Muscle of leg (tissue), 11 donors: ENCODE data around the gene MEMO1. TPM values are rescaled to one million over a fixed set of nuclear protein-coding genes. Genes with fewer than 3 reads are reported as not detected.
"Not testable (repeated sequence)": the region's sequence is repeated elsewhere in the genome, so short reads cannot be mapped to it uniquely, and the experiment has no call there.

Experiments used
- DNase-seq: peaks from one replicate; pipeline ENCODE4 v3.0.0; 2013
- H3K27ac ChIP-seq: one replicate; pipeline ENCODE4 v1.5.1; 2013; ENCODE audit warnings: mild to moderate bottlenecking, low read length, control low read depth
- H3K27me3 ChIP-seq: one replicate; pipeline ENCODE4 v1.6.1; 2013; ENCODE audit warnings: low read length; ENCODE audit not compliant: control insufficient read depth, insufficient read depth
- H3K36me3 ChIP-seq: one replicate; pipeline ENCODE4 v1.6.1; 2013; ENCODE audit warnings: low read length; ENCODE audit not compliant: control insufficient read depth, insufficient read depth
- H3K4me1 ChIP-seq: one replicate; pipeline ENCODE4 v1.6.1; 2013; ENCODE audit warnings: low read length; ENCODE audit not compliant: control insufficient read depth, insufficient read depth
- H3K4me3 ChIP-seq: one replicate; pipeline ENCODE4 v1.5.1; 2013; ENCODE audit warnings: low read length, control low read depth
- H3K9me3 ChIP-seq: replicated peaks from 2 replicates; pipeline ENCODE4 v1.6.1; 2013; ENCODE audit warnings: low read depth, low read length; ENCODE audit not compliant: control insufficient read depth
- WGBS: methylation state at CpG from one replicate; pipeline ENCODE4 v1.1.5; 2013; ENCODE audit warnings: missing lambda C conversion rate; ENCODE audit not compliant: insufficient coverage; 5-methylcytosine and 5-hydroxymethylcytosine counted together
- polyA plus RNA-seq, 8 donors: library from polyadenylated mRNA; unstranded; fragments of 120-200 nt; gene quantifications; one replicate each; pipeline versions ENCODE4 v1.2.1 to v1.2.3, GENCODE V29; 2013; ENCODE audit warnings: inconsistent platforms in 1 of 8, low replicate concordance in 1 of 8; ENCODE audit not compliant: insufficient read length in 8 of 8, insufficient read depth in 1 of 8
- total RNA-seq: library from RNA; stranded (reverse); fragments of 120-200 nt; gene quantifications from one replicate; pipeline ENCODE4 v1.2.4, GENCODE V29; 2013

MEMO1 gene
- total and polyA plus RNA-seq, 9 donors = 30.6 to 44.3 (median 37.2) TPM

DNA sequence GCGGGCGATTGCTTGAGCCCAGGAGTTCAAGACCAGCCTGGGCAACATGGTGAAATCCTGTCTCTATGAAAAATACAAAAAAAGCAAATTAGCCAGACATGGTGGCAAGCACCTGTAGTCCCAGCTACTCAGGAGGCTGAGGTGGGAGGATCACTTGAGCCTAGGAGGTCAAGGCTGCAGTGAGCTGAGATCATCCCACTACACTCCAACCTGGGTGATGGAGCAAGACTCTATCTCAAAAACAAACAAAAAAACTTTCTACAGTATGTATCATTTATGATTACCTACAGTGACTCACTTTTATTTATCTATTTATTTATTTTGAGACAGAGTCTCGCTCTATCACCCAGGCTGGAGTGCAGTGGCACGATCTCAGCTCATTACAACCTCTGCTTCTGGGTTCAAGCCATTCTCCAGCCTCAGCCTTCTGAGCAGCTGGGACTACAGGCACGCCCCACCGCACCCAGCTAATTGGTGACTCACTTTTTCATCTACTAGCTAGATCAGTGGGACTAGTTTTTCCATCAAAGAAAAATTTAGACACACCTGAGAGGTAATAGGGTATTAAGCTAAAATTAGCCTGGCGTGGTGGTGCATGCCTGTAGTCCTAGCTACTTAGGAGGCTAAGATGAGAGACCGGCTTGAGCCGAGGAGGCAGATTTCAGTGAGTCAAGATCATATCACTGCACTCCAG lies 8.1 kb upstream of the MEMO1 start:
- H3K36me3 ChIP-seq = peaks cover 40% of the 10 kb centered on the region
- not testable (repeated sequence) for H3K27ac ChIP-seq, H3K4me3 ChIP-seq, DNase-seq, H3K27me3 ChIP-seq, H3K4me1 ChIP-seq, H3K9me3 ChIP-seq
- WGBS = 94% methylated on average over 2 of the region's 9 CpGs

DNA sequence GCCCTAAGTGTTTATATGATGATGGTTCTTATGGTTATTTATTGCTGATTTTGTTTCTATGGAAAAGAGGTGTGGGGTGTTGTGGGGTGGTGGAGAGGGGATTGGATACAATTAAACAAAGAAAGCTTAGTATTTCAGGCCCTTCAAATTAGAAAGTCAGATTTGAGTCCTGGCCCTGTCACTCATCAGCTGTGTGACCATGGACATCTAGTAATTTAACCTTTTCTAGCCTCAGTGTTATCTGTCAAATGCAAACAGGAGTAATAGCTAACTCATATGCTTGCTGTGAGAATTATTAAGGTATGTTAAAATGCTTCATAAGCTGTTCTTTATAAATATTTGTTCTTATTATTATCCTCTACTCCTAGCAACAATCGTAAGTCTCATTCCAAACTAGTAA lies 2.1 kb upstream of the MEMO1 start:
- peaks cover 12% of the 10 kb centered on the region for H3K36me3 ChIP-seq
- no peaks in the 10 kb centered on the region for H3K9me3 ChIP-seq
- H3K4me3 ChIP-seq = no peak overlapping the region
- H3K4me1 ChIP-seq = peaks cover 6% of the 10 kb centered on the region
- no peak for DNase-seq
- no CpG with 5 or more reads among the region's 1 CpG for WGBS
- no peaks in the 10 kb centered on the region for H3K27me3 ChIP-seq
- H3K27ac ChIP-seq = no peak overlapping the region

DNA sequence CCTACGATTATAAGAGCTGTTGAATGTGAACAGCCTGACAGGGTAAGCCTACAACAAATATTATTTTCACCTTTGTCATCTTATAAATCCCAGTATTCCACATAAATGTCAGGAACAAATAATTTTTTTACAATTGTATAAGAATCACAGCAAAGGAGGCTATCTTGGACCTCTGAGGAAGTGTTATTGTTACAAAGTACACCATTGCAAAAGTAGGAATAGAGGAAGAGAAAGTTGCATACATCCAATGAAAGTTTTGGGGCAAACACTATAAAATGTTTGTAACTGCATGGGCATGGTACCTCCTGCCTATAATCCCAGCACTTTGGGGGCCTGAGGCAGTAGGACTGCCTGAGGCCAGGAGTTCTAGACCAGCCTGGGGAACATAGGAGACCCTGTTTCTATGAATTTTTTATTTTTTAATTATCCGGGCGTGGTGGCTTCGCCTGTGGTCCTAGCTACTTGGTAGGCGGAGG lies 715 bp upstream of the MEMO1 start:
- Histone ChIP-seq H3K9me3 (no peaks in the 10 kb centered on the region), H3K4me1 (peaks cover 6% of the 10 kb centered on the region), H3K4me3 (peak overlapping the region; percentile 57), H3K27ac (peak overlapping the region; percentile 89), H3K27me3 (no peaks in the 10 kb centered on the region), H3K36me3 (peaks cover 10% of the 10 kb centered on the region)
- peak; percentile 21 for DNase-seq
- WGBS = 94% methylated on average over 4 of the region's 5 CpGs

DNA sequence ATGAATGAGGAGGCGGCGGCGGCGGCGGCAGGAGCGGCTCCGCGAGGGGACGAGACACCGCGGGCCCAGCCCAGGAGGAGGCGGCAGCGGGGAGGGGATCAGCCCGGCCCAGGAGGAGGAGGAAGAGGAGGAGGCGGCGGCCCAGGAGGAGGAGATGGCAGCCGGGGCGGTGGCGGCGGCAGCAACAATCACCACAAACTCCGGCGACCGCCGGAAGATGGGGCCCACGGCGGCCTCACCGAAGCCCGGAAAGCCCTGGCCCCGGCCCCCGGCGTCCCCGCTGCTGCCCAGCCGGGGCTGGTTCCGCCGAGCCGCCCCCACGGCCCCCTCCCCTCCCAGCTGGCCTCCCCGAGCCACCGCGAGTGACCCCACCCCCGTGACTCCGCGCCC lies 533 bp downstream of the MEMO1 start:
- 0% methylated on average over 13 of the region's 43 CpGs for WGBS
- not testable (repeated sequence) for H3K9me3 ChIP-seq, H3K27me3 ChIP-seq, H3K4me1 ChIP-seq, H3K36me3 ChIP-seq, H3K27ac ChIP-seq
- peak; percentile 73 for DNase-seq
- H3K4me3 ChIP-seq = peak overlapping the region; percentile 26

DNA sequence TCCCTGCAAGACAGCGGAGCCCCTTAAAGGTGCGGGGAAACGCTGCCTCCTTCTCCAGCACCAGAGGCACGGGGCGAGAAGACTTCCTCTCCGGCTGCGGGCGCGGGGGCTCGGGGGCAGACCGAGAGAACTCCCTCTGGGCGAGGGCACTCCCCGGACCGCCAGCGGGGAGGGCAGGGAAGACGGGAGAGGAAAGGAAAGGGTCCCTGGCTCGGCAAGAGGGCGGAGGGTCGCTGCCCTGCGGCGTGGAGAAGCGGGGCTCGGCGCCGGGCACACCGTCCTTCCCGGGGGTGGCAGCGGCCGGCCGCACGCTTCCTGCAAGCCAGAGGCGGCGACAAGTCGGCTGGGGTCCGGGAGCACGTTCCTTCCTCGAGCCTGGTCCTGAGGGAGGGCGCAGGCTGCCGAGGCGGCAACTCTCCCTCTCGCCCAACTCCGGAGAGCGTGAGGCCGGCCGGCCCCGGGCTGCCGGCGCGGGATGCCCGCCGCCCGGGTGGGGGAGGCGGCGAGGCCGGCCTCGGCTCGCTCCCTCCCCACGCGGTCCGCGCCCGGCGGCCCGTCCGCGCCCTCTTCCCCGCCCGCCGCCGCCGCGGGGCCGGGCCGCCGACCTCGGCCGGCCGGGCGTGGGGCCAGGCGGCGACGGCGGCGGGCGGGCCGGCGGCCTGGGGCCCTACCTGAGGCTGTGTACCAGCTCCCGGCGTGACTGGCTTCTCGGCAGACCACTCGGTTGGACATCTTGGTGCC lies 1.1 kb downstream of the MEMO1 start:
- Histone ChIP-seq H3K4me3 (peak overlapping the region; percentile 61), H3K36me3 (peaks cover 4% of the 10 kb centered on the region), H3K27ac (peak overlapping the region; percentile 50), H3K4me1 (peaks cover 6% of the 10 kb centered on the region), H3K27me3 (no peaks in the 10 kb centered on the region), H3K9me3 (no peaks in the 10 kb centered on the region)
- peak; percentile 47 for DNase-seq
- WGBS = under 1% methylated on average over 78 of the region's 91 CpGs

DNA sequence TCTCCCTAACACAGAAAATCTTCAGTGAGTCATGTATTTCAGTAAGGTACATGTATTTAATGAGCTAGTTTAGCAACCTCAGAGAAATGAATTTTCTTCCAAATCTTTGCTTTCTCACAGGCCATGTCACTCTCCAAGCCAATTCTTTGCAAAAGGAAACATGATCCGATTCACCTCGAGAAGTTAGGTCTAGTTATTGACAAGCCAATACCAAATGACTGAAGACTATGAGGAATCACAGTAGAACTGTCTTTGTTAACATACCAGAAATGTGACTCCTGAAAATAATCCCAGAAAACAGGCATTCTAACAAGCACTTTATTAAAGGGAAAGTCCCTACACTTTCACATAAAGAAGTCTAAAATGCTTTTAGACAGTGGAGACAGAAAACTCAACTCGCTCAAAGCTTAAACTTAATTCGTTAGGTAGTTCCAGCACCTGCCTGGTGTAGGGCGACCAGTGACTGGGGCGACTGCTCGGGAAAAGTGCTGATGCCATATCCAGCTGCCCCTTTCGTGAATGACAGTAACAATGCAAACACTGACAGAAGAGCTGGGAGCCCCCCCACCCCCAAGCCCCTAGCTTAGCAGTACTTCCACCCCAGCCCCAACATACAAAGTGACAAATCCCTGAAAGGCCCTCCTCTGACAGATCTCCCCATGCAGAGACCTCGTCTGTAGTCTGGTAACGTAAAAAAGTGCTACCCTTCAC lies 1.8 kb downstream of the MEMO1 start:
- 0% methylated on average over 2 of the region's 10 CpGs for whole genome bisulfite sequencing
- Histone ChIP-seq H3K4me3 (peak overlapping the region; percentile 61), H3K27ac (peak overlapping the region; percentile 50), H3K36me3 (peaks cover 2% of the 10 kb centered on the region), H3K9me3 (no peaks in the 10 kb centered on the region), H3K27me3 (no peaks in the 10 kb centered on the region), H3K4me1 (peaks cover 6% of the 10 kb centered on the region)
- no peak for DNase-seq

DNA sequence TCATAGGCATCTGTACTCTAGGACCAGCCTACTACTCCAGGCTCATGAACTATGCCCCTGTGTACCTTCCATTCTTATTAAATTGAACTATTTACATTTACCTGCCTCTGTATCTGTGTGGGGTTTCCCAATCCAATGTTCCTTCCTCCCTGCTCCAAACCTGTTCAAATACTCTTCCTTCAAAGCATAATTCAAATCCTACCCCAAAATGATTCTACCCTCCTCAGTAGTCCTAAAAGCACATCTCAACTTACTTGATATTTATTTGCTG lies 3.8 kb downstream of the MEMO1 start:
- no peak for DNase-seq
- no peak overlapping the region for H3K27ac ChIP-seq
- H3K9me3 ChIP-seq = no peaks in the 10 kb centered on the region
- no peaks in the 10 kb centered on the region for H3K36me3 ChIP-seq
- H3K27me3 ChIP-seq = no peaks in the 10 kb centered on the region
- H3K4me1 ChIP-seq = peaks cover 6% of the 10 kb centered on the region
- H3K4me3 ChIP-seq = no peak overlapping the region

DNA sequence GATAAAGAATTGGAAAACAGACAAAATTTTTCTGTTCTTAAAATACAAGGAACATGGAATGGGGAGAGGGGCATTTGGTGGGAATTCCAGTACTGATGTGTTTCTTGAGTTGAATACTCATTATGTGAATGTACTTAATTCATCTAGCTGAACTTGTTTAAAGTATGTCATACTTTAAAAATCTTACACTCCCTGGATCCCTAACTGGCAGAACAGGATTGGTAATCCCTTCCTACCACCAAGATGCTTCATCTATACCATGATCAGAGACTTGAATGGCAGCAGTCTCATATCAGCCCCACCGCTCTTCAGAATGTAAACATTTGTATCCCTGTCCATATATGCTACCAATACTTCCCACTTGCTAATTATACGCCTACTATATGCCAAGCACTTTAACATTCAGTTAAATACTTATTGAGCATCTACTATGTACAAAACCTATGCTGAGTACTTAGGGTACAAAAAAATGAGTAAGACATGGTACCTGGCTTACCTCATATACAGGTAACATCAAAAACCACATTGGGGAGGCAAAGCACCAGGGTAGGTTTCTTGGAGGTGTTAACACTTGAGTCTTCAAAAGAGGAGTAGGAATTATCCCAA lies 5.3 kb downstream of the MEMO1 start:
- Histone ChIP-seq H3K27me3 (no peaks in the 10 kb centered on the region), H3K27ac (no peak overlapping the region), H3K36me3 (no peaks in the 10 kb centered on the region), H3K4me3 (no peak overlapping the region), H3K4me1 (peaks cover 4% of the 10 kb centered on the region), H3K9me3 (no peaks in the 10 kb centered on the region)
- no peak for DNase-seq
- 100% methylated on average over 1 of the region's 2 CpGs for WGBS

DNA sequence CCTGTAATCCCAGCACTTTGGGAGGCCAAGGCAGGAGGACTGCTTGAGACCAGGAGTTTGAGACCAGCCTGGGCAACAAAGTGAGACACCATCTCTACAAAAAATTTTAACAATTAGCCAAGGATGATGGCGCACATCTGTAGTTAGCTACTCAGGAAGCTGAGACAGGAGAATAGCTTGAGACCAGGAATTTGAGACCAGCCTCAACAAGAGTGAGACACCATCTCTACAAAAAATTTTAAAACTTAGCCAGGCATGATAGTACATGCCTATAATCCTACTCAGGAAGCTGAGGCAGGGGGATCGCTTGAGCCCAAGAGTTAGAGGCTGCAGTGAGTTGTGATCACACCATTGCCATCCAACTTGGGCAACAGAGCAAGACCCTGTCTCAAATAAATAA lies 7.0 kb downstream of the MEMO1 start:
- Histone ChIP-seq H3K9me3 (no peaks in the 10 kb centered on the region), H3K36me3 (no peaks in the 10 kb centered on the region), H3K4me1 (peaks cover 4% of the 10 kb centered on the region), H3K27me3 (no peaks in the 10 kb centered on the region), H3K4me3 (no peak overlapping the region), H3K27ac (no peak overlapping the region)
- no CpG with 5 or more reads among the region's 2 CpGs for WGBS
- DNase-seq = no peak

DNA sequence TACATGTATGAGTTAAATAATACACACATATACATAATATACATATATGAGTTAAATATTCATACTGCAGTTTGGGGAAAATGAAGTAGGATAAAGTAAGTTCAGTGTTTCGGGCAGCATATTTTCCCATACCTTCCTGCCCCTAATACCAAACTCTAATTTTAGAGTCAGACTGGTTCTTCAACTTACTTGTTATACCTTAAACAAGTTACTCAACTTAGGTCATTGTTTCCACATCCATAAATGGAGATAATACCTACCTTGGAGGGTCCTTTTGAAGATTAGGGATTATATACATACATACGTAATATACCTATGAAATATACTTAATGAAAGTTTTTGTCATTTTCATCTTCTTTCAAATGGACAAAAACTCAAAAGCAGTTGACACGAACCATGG lies 8.4 kb downstream of the MEMO1 start:
- no peak overlapping the region for H3K27ac ChIP-seq
- no peaks in the 10 kb centered on the region for H3K4me1 ChIP-seq
- no peaks in the 10 kb centered on the region for H3K9me3 ChIP-seq
- no peaks in the 10 kb centered on the region for H3K36me3 ChIP-seq
- no CpG with 5 or more reads among the region's 3 CpGs for WGBS
- no peaks in the 10 kb centered on the region for H3K27me3 ChIP-seq
- no peak overlapping the region for H3K4me3 ChIP-seq
- no peak for DNase-seq
